ENCODE results near the gene BOK.

Gene BOK

GRCh38 chr2:241553512-241553830 is 5.1 kb upstream of the BOK start:
- TF ChIP-seq, protein P1, sequence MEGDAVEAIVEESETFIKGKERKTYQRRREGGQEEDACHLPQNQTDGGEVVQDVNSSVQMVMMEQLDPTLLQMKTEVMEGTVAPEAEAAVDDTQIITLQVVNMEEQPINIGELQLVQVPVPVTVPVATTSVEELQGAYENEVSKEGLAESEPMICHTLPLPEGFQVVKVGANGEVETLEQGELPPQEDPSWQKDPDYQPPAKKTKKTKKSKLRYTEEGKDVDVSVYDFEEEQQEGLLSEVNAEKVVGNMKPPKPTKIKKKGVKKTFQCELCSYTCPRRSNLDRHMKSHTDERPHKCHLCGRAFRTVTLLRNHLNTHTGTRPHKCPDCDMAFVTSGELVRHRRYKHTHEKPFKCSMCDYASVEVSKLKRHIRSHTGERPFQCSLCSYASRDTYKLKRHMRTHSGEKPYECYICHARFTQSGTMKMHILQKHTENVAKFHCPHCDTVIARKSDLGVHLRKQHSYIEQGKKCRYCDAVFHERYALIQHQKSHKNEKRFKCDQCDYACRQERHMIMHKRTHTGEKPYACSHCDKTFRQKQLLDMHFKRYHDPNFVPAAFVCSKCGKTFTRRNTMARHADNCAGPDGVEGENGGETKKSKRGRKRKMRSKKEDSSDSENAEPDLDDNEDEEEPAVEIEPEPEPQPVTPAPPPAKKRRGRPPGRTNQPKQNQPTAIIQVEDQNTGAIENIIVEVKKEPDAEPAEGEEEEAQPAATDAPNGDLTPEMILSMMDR (IDR thresholded peaks at IDR 0.05; ENCODE audit: extremely low read depth, missing control alignments) = no peak
- DNase-seq (ENCODE audit: low spot score) = no peak

- no peak for DNase-seq (ENCODE audit: low spot score)
- TF ChIP-seq, protein P1 (IDR thresholded peaks at IDR 0.05; ENCODE audit: extremely low read depth, missing control alignments) = no peak
Measured at GRCh38 chr2:241553981-241554380, 4.6 kb upstream of the BOK start.

- no peak for DNase-seq (ENCODE audit: low spot score)
- TF ChIP-seq, protein P1 (IDR thresholded peaks at IDR 0.05; ENCODE audit: extremely low read depth, missing control alignments) = no peak
Measured at GRCh38 chr2:241554610-241555322, 3.8 kb upstream of the BOK start.

GRCh38 chr2:241555711-241556110 is 2.8 kb upstream of the BOK start:
- DNase-seq (ENCODE audit: low spot score) = no peak
- TF ChIP-seq, protein P1 (IDR thresholded peaks at IDR 0.05; ENCODE audit: extremely low read depth, missing control alignments) = no peak

- TF ChIP-seq, protein P1 (IDR thresholded peaks at IDR 0.05; ENCODE audit: extremely low read depth, missing control alignments) = no peak
- no peak for DNase-seq (ENCODE audit: low spot score)
Measured at GRCh38 chr2:241556746-241557145, 1.8 kb upstream of the BOK start.

GRCh38 chr2:241559323-241560161 is 997 bp downstream of the BOK start:
- TF ChIP-seq, protein P1 (IDR thresholded peaks at IDR 0.05; ENCODE audit: extremely low read depth, missing control alignments) = no peak
- DNase-seq (ENCODE audit: low spot score) = peak; percentile 63

- no peak for DNase-seq (ENCODE audit: low spot score)
- TF ChIP-seq, protein P1 (IDR thresholded peaks at IDR 0.05; ENCODE audit: extremely low read depth, missing control alignments) = no peak
Measured at GRCh38 chr2:241560162-241560882, 1.8 kb downstream of the BOK start.

All from GM20000 (cell line).